ENCODE measurements around the gene S100A14. TPM values are rescaled to one million over a fixed set of nuclear protein-coding genes. Genes with fewer than 3 reads are reported as not detected.

S100A14 gene
- total and polyA plus RNA-seq, 2 of the 4 experiments (the other 2 are of a cell fraction) = 0.10 TPM; not detected in 1

GRCh38 chr1:153636312-153636711 lies 20.2 kb upstream of the S100A14 start:
- 82% methylated on average over 3 of the region's 9 CpGs; no CpG with 5 or more reads in 1 of the 2 experiments for WGBS, 2 experiments (ENCODE audit: extremely low coverage in 2 of 2, insufficient read length in 1 of 2)

More at GRCh38 chr1:153636312-153636711, 20.2 kb upstream of the S100A14 start:
- Histone ChIP-seq H4K5ac (ENCODE audit: low read depth, low read length) (no peak overlapping the region), H3K9ac (ENCODE audit: low read depth, low read length) (no peak overlapping the region), H3K14ac (replicated peaks; ENCODE audit: low read depth, low read length) (no peak overlapping the region), H3K9me3 (ENCODE audit: control insufficient read depth, insufficient read depth, low read length) (no peaks in the 10 kb centered on the region), H3K18ac (ENCODE audit: low read depth, low read length) (no peak overlapping the region), H2BK20ac (ENCODE audit: low read depth, low read length) (no peak overlapping the region), H2AK5ac (ENCODE audit: low read depth, low read length) (no peak overlapping the region), H4K20me1 (ENCODE audit: insufficient read depth, low read length) (peaks cover 35% of the 10 kb centered on the region), H2AFZ (replicated peaks; ENCODE audit: low read length, poor library complexity) (no peak overlapping the region), H3K4me1 (ENCODE audit: control insufficient read depth, insufficient read depth, low read length) (peaks cover 3% of the 10 kb centered on the region), H2BK15ac (ENCODE audit: low read depth, low read length) (no peak overlapping the region), H3K23ac (ENCODE audit: low read depth, low read length) (no peak overlapping the region), H3K4me2 (ENCODE audit: low read depth, low read length) (no peak overlapping the region; the same call in 1 of the 2 replicates), H3K56ac (ENCODE audit: extremely low read depth, insufficient read depth, low read length) (no peak overlapping the region), H4K8ac (ENCODE audit: low read depth in 2 of 2, low read length in 2 of 2) (no peak overlapping the region), H3K4ac (ENCODE audit: low read depth, low read length) (no peak overlapping the region), H3K9me1 (ENCODE audit: insufficient read depth, low read length) (0 out of 2 replicates have a peak, but pooled peaks cover 8% of the 10 kb centered on the region), H2BK120ac (ENCODE audit: low read depth, low read length) (no peak overlapping the region), H2AK9ac (replicated peaks; ENCODE audit: low read depth, low read length, poor library complexity) (no peak overlapping the region), H3K4me3 (ENCODE audit: insufficient read depth, low read depth, low read length) (no peak overlapping the region), H2BK5ac (ENCODE audit: low read depth, low read length, poor library complexity, severe bottlenecking) (no peak overlapping the region), H3K27ac (ENCODE audit: insufficient read depth, low read length) (no peak overlapping the region), H4K91ac (ENCODE audit: insufficient read depth, low read depth, low read length) (no peak overlapping the region), H3K27me3 (ENCODE audit: control insufficient read depth, insufficient read depth, low read length) (no peaks in the 10 kb centered on the region), H3K36me3 (ENCODE audit: control insufficient read depth, insufficient read depth, low read length) (peaks cover 40% of the 10 kb centered on the region), H3K79me1 (ENCODE audit: low read depth in 1 of 2, low read length in 2 of 2) (peaks cover 43 to 60% of the 10 kb centered on the region in 2 experiments)
- ATAC-seq (ENCODE audit: low read depth) (no peak), DNase-seq (no peak)
- in situ Hi-C loops (cut with MboI; ENCODE audit: low sequenced_read_pairs) (no loop called here), dilution Hi-C loops (cut with HindIII; ENCODE audit: low sequenced_read_pairs, unreplicated experiment) (no loop called here), intact Hi-C loops (cut with micrococcal nuclease) (no loop called here)
- POLR2A ChIA-PET (ENCODE audit: unreplicated experiment) = no interaction called here
- no TSS peak for BruUV-seq (replicated peaks)
- CTCF ChIA-PET = no interaction called here
- TF ChIP-seq SMC3 (IDR thresholded peaks at IDR 0.05; ENCODE audit: low read depth, low read length) = no peak
- TF ChIP-seq MAZ (IDR thresholded peaks at IDR 0.05; ENCODE audit: borderline replicate concordance, low read depth, low read length) = no peak
- no peak for TF ChIP-seq CHD1 (IDR thresholded peaks at IDR 0.05; ENCODE audit: low read depth, low read length)
- TF ChIP-seq CEBPB (IDR thresholded peaks at IDR 0.05; ENCODE audit: low read depth, low read length) = no peak
- no peak for TF ChIP-seq RAD21 (IDR thresholded peaks at IDR 0.05; ENCODE audit: low read length)
- TF ChIP-seq POLR2A (IDR thresholded peaks at IDR 0.05; ENCODE audit: low read depth, low read length) = no peak
- TF ChIP-seq RFX5 (IDR thresholded peaks at IDR 0.05; ENCODE audit: low read depth, low read length) = no peak
- no peak for TF ChIP-seq CTCF (conservative IDR thresholded peaks at IDR 0.05; ENCODE audit: low read depth, low read length)
- TF ChIP-seq MAFK (IDR thresholded peaks at IDR 0.05; ENCODE audit: low read depth, low read length) = no peak
- no peak for TF ChIP-seq FOS (IDR thresholded peaks at IDR 0.05; ENCODE audit: low read depth, low read length)
- no peak for TF ChIP-seq NFE2L2 (IDR thresholded peaks at IDR 0.05; ENCODE audit: low read depth, low read length)
- no peak for TF ChIP-seq BHLHE40 (IDR thresholded peaks at IDR 0.05; ENCODE audit: low read depth, low read length)
- TF ChIP-seq MXI1 (IDR thresholded peaks at IDR 0.05; ENCODE audit: borderline replicate concordance, low read depth, low read length) = no peak
- no peak for TF ChIP-seq USF2 (IDR thresholded peaks at IDR 0.05; ENCODE audit: low read depth, low read length)
- no peak for TF ChIP-seq RCOR1 (IDR thresholded peaks at IDR 0.05; ENCODE audit: insufficient replicate concordance, low read length)
